ENCODE data around the gene CTIF.

The CTIF gene

DNA sequence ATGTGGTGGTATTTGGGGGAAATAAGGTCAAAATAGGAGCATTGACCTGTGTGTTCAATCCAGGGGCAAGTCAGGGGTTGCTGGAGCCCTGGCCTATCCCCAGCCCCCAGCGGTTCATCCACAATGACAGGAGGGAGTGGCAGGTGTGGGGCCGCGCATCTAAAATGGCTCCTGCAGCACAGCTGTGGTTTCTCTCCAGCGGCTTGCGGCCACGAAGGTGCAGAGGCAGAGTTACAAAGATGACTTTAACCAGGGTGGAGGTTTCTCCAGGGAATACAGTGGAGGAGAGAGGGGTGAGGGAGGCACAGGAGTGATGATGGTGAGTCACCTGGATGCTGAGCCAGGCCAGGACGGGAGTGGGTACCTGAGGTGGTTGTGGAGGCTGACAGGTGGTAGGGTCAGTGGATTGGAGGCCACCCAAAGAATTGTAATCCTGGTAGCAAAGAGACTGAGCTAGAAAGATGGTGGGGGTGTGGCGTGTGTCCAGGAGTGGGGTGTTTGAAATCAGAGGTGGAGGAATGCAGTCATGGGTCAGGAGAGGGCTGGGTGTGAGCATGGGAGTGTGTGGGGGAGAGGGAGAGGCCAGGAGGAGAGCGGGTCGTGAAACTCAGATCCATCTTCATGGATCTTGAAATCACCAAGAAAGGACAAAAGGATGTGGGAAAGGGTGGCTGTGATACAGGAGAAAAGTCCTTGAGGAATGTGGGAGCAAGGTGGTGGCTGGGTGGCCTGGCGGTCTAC is 83.2 kb downstream of the CTIF start:
- no peak overlapping the region for H3K4me3 Mint-ChIP-seq
- H3K36me3 Mint-ChIP-seq = no peaks in the 10 kb centered on the region
- DNase-seq (ENCODE audit: low spot score in 2 of 2) (no peak), ATAC-seq (no peak)
- no peak overlapping the region for H3K27ac Mint-ChIP-seq
- no peaks in the 10 kb centered on the region for H3K9me3 Mint-ChIP-seq
- peaks cover 9% of the 10 kb centered on the region for H3K4me1 Mint-ChIP-seq

DNA sequence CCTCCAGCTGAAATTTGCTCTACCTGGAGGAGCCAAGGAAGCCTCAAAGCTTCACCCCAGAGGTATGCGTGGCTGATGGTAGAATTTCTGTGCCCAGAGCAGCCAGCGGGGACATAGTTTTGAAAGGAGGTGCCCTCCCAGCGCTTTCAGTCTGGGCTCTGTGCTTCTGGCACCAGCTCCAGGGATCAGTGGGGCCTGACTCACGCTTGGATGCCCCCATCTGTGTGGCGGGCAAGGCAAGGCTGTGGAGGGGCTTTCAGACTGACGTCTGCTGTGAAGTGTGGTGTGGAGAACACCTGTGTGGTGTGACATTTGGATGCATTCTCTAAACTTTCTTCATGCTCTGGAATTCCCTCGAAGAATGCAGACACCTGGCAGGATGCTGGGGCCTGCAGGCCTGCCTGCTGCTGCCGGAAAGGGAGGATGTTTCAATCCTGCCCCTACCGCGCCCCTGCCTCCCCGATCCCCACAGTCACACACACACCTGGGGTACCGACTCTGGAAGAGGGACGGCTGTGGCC is 84.1 kb downstream of the CTIF start:
- no peaks in the 10 kb centered on the region for H3K9me3 Mint-ChIP-seq
- ATAC-seq (no peak), DNase-seq (ENCODE audit: low spot score in 2 of 2) (no peak)
- no peaks in the 10 kb centered on the region for H3K36me3 Mint-ChIP-seq
- H3K27ac Mint-ChIP-seq = no peak overlapping the region
- H3K4me1 Mint-ChIP-seq = peaks cover 9% of the 10 kb centered on the region
- H3K4me3 Mint-ChIP-seq = no peak overlapping the region

DNA sequence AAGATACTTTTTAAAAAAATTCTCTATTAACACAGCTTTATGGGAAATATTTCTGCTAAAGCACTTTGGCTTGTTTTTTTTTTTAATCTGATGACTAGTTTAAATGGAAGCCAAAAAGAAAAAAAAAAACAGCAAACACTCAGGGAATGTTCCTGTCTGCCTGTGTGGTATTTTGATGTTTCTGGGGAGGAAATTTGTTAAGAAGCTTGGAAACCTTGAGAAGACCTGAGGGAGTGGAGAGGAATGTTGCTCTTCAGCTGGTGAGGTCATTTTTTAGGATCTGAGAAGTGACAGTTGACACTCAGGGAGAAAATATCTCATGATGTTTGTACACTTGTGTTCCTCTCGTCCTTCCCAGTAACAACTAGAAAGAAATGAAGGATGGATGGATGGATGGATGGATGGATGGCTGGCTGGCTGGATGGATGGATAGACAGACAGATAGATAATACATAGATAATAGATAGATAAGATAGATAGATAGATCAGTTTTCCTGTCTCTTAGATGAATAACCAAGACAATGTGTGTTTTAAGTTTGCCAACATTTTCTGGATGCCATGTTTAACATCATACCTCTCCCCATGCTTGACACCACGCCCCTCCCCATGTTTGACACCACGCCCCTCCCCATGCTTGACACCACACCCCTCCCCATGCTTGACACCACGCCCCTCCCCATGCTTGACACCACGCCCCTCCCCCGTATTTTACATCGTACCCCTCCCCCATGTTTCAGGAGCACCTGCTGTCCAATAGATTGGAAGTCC is 84.8 kb downstream of the CTIF start:
- Mint-ChIP-seq H3K9me3 (no peaks in the 10 kb centered on the region), H3K36me3 (no peaks in the 10 kb centered on the region), H3K4me1 (peaks cover 9% of the 10 kb centered on the region), H3K27ac (no peak overlapping the region), H3K4me3 (no peak overlapping the region)
- ATAC-seq (no peak), DNase-seq (ENCODE audit: low spot score in 2 of 2) (no peak)

DNA sequence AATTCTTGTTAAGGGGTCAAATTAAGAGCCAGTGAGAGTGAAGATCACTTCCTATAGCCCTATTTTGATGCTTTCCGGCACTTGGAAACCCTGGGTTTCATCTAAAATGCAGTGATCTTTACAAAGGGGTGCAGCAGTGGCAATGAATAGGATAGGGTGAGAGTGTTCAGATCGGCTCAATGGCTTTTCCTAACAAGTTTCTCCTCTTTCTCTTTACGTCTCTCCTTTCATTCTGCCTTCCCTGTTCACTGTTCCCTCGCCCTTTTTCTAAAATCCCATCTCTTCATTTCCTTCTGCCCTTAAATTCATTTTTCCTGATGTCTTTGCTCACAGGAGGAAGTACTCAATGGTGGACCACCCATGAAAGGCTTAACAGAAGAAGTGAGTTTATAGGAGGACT is 86.0 kb downstream of the CTIF start:
- DNase-seq (ENCODE audit: low spot score in 2 of 2) (no peak), ATAC-seq (no peak)
- peaks cover 9% of the 10 kb centered on the region for H3K4me1 Mint-ChIP-seq
- no peak overlapping the region for H3K4me3 Mint-ChIP-seq
- H3K9me3 Mint-ChIP-seq = no peaks in the 10 kb centered on the region
- H3K27ac Mint-ChIP-seq = no peak overlapping the region
- no peaks in the 10 kb centered on the region for H3K36me3 Mint-ChIP-seq

DNA sequence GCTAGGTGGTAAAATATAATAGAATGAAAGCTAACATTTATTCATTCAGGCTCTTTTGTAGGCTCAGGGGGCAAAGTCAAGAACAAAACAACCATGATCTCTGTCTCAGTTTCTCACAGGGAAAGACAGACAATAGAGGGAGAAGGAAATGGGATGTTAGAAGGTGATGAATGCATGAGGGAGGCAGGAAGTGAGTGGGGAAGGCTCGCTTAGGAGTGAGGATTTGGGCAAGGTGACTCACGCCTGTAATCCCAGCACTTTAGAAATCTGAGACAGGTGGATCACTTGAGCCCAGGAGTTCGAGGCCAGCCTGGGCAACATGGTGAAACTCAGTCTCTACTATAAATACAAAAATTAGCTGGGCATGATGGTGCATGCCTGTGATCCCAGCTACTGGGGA is 88.4 kb downstream of the CTIF start:
- Mint-ChIP-seq H3K27ac (no peak overlapping the region), H3K4me3 (no peak overlapping the region), H3K36me3 (no peaks in the 10 kb centered on the region), H3K9me3 (no peaks in the 10 kb centered on the region), H3K4me1 (no peaks in the 10 kb centered on the region)
- DNase-seq (ENCODE audit: low spot score in 2 of 2) = no peak
- ATAC-seq = no peak

DNA sequence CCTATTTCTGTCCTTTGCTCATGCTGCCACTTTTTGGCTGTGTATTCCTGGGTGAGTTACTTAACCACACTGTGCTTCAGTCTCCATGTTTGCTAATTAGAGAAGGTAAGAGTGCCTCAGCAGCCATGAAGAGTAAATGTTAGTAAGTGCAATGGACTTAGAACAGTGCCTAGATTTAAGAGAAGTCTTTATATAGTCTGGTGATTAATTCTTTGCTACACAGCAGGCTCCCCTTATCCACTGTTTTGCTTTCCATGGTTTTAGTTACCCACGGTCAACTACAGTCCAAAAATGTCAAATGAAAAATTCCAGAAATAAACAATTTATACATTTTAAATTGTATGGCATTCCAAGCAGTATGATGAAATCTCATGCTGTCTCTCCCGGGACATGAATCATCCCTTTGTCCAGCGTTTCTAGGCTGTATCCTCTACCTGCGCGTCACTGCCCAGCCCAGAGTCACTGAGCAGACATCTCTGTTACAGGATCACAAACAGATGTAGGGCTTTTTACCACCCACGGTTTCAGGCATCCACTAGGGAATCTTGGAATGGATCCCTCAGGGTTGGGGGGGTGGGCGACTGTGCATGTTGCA is 91.0 kb downstream of the CTIF start:
- Mint-ChIP-seq H3K4me3 (no peak overlapping the region), H3K4me1 (no peaks in the 10 kb centered on the region), H3K27ac (no peak overlapping the region), H3K9me3 (no peaks in the 10 kb centered on the region), H3K36me3 (no peaks in the 10 kb centered on the region)
- ATAC-seq = no peak
- no peak for DNase-seq (ENCODE audit: low spot score in 2 of 2)

DNA sequence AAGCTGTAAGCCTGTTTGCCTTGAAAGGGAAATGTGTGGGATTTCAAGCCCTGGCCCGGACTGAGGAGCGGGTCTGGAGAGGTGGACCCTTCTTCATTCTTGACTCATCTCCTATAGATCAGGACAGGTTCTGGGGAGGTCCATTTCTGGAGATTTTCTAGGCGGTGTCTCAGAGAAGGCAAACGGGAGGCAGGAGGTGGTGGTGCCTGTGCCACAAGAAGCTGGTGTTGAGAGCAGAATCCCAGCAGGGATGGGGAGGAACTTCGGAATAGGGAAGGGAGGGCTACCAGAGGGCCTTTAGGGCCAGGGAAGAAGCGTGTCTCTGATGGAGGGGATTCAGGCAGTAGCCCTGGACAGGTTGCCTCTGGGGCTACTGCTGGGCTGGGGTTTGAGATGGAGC is 93.0 kb downstream of the CTIF start:
- no peak for DNase-seq (ENCODE audit: low spot score in 2 of 2)
- Mint-ChIP-seq H3K36me3 (no peaks in the 10 kb centered on the region), H3K9me3 (no peaks in the 10 kb centered on the region), H3K27ac (no peak overlapping the region), H3K4me3 (no peak overlapping the region), H3K4me1 (no peaks in the 10 kb centered on the region)
- ATAC-seq = no peak

DNA sequence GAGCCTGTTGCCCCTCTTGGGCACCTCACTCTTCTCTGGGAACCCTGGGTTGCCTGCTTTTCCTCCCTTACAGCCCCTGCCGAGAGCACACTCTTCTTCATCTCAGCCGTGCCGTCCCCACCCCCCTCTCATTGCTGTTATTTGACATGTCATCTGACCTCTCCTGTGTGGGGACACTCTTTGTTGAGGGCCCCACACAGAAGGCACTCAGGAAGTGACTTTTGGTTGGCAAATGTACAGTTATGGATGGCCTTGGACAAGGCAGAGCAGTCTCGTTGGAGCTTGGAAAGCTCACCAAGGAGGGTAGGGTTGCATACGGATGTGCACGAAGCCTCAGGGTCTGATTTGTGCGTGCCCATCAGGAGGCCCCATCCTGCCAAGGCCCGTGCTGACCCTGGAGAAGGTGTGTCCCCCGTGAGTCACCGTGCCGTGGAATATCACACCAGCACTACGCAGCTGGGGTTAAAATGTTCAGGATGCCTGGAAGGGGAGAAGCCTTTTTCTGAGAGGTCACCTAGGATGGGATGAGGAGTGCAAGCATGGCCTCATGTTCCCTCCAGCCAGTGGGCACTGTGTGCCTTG is 93.9 kb downstream of the CTIF start:
- H3K27ac Mint-ChIP-seq = no peak overlapping the region
- no peaks in the 10 kb centered on the region for H3K4me1 Mint-ChIP-seq
- ATAC-seq (no peak), DNase-seq (ENCODE audit: low spot score in 2 of 2) (no peak)
- H3K9me3 Mint-ChIP-seq = no peaks in the 10 kb centered on the region
- H3K4me3 Mint-ChIP-seq = no peak overlapping the region
- no peaks in the 10 kb centered on the region for H3K36me3 Mint-ChIP-seq

DNA sequence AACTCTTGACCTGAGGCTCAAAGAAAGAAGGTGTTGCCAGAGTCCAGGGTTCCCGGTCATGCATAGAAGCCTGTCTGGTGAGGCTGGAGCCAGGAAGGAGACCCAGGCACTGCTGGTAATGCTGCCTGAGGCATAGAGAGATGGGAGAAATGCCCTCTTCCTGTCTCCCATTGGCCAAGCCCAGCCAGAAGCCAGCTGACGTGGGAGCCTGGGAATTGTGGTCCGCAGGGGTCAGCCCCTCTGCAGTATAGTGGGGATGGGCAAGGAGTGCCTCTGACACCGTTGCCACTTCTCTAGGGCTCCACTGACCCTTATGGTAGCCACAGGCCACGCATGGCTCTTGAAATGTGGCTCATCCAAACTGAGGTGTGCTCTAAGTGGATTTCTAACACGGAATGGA is 95.7 kb downstream of the CTIF start:
- no peaks in the 10 kb centered on the region for H3K4me1 Mint-ChIP-seq
- no peak for DNase-seq (ENCODE audit: low spot score in 2 of 2)
- no peaks in the 10 kb centered on the region for H3K9me3 Mint-ChIP-seq
- no peak overlapping the region for H3K4me3 Mint-ChIP-seq
- no peaks in the 10 kb centered on the region for H3K36me3 Mint-ChIP-seq
- H3K27ac Mint-ChIP-seq = no peak overlapping the region
- ATAC-seq = no peak

DNA sequence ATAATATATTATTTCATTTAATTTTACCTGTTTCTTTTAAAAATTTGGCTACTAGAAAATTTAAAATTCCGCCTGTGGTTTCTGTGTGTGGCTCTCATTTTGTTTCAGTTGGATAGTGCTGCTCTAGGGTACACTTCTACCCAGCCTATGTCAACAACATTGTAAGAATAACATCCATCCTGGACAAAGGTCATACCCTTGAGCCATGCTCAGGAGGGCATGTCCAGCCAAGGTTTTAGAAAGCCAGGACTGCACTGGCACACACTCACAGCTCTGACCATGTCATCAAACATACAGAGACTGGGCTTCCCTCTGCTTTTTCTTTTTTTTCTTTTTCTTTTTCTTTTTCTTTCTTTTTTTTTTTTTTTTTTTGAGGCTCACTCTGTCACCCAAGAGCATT is 96.1 kb downstream of the CTIF start:
- Mint-ChIP-seq H3K4me3 (no peak overlapping the region), H3K9me3 (no peaks in the 10 kb centered on the region), H3K4me1 (no peaks in the 10 kb centered on the region), H3K36me3 (no peaks in the 10 kb centered on the region), H3K27ac (no peak overlapping the region)
- DNase-seq (ENCODE audit: low spot score in 2 of 2) (no peak), ATAC-seq (no peak)

DNA sequence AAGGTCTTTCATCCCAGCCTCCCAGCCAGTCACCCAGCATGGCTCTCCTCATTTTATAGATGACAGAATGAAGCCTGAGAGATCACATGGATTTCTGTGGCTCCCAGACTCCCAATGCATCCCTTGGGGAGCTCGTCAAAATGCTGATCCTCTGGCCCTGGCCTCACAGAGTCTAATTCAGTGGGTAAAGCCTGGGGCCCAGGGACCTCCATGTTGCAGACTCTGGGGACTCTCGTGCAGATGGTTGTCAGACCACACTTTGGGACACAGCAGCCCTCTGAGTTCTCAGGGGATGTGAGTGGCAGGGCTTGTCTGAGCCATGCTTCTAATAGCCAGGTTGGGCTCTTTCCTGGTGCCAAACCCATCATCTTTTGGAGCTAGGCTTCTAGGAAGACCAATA is 97.0 kb downstream of the CTIF start:
- Mint-ChIP-seq H3K27ac (no peak overlapping the region), H3K4me1 (no peaks in the 10 kb centered on the region), H3K9me3 (no peaks in the 10 kb centered on the region), H3K36me3 (no peaks in the 10 kb centered on the region), H3K4me3 (no peak overlapping the region)
- no peak for DNase-seq (ENCODE audit: low spot score in 2 of 2)
- ATAC-seq = no peak

DNA sequence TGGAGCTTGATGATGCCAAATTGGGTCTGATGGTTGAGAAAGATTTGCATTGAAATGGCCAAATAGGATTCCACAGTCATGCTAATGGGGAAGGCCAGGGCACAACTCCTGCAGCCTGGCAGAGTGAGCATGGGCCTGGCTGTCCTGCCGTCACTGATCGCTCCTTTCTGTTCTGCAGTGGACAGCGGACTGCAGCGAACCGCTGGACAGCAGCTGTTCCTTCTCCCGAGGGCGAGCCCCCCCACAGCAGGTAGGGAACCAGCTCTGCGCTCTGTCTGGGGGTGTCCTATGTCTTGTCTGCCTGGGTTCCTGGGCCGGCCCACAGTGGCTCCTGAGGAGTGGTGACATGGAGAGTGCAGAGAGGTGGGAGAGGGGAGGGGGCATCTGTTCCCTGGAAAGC is 97.6 kb downstream of the CTIF start:
- no peaks in the 10 kb centered on the region for H3K36me3 Mint-ChIP-seq
- no peaks in the 10 kb centered on the region for H3K9me3 Mint-ChIP-seq
- no peak for ATAC-seq
- no peak overlapping the region for H3K4me3 Mint-ChIP-seq
- no peak for DNase-seq (ENCODE audit: low spot score in 2 of 2)
- no peaks in the 10 kb centered on the region for H3K4me1 Mint-ChIP-seq
- H3K27ac Mint-ChIP-seq = no peak overlapping the region

DNA sequence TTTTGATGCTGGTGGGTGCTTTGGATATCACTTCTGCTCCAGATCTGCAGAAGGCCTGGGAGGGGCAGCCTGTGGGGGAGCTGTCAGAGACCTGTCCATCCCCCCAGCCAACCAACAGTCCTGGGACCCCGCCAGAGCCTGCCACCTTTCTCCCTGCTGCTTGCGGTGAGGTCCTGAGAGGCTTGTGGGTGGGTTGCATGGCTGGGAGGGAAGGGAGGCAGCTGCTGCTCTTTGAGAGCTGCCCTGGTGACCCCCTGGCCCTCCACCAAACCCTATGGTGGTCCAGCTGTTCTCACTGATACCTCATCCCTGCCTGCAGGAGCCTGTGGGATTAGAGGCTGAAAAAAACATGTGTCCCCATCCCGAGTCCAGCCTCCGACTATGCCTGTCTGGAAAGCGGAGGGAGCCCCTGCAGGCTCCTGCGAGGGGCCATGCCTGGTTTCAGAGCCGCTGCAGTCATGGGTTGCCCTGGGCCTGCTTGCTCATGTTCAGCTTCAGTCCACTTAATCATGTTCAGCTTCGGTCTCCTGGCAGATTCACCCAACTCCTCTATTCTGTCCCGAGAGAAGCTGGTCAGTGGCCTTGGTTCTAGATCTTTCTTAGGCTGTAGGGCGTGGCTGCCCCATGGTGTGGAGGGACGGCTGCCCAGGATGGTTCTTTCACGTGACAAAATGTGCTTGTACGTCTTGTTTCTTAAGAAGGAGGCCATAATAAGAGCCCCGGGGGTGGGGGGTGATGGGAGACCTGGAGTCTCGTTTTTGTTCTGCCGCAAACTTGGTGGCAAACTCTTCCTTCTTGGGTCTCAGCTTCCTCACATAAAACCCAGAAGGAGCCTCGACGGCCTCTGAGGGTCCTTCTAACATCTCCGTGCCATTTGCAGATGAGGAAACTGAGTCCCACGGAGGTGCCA is 98.5 kb downstream of the CTIF start:
- ATAC-seq (no peak), DNase-seq (ENCODE audit: low spot score in 2 of 2) (no peak)
- H3K4me1 Mint-ChIP-seq = no peaks in the 10 kb centered on the region
- no peak overlapping the region for H3K4me3 Mint-ChIP-seq
- no peaks in the 10 kb centered on the region for H3K36me3 Mint-ChIP-seq
- no peak overlapping the region for H3K27ac Mint-ChIP-seq
- H3K9me3 Mint-ChIP-seq = peaks cover 3% of the 10 kb centered on the region

DNA sequence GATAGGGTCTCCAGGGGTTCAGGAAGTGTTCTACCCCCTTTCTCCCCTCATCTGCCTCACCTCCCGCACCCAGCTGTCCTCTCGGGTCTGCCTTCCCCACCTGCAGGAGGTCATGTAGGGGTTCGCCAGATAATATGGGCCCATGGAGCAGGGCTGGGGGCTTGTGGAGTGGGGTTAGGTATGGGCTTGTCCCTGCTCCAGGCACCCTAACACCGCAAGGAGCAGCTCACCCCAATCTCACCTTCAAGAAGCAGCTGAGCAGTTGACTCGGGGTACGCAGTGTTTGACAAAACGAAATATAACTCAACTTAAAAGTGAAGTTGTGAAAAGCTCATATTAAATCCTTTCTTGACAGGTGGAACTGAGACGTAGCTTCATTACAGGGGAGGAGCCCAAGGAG is 99.6 kb downstream of the CTIF start:
- peaks cover 3% of the 10 kb centered on the region for H3K9me3 Mint-ChIP-seq
- no peak overlapping the region for H3K4me3 Mint-ChIP-seq
- DNase-seq (ENCODE audit: low spot score in 2 of 2) (no peak), ATAC-seq (no peak)
- H3K4me1 Mint-ChIP-seq = no peaks in the 10 kb centered on the region
- no peaks in the 10 kb centered on the region for H3K36me3 Mint-ChIP-seq
- no peak overlapping the region for H3K27ac Mint-ChIP-seq
